ENCODE results near the gene SDC3.

SDC3 gene

GRCh38 chr1:30905403-30905802 lies 3.2 kb downstream of the SDC3 start:
- TF ChIP-seq TAF1 (IDR thresholded peaks at IDR 0.05; ENCODE audit: borderline replicate concordance, insufficient read depth, low read length) (no peak), POLR2AphosphoS5 (IDR thresholded peaks at IDR 0.05; ENCODE audit: low read depth, low read length) (no peak), REST (IDR thresholded peaks at IDR 0.05; ENCODE audit: insufficient read depth in 1 of 2, low read depth in 2 of 2, low read length in 2 of 2) (no peak), FOXP2 (optimal IDR thresholded peaks at IDR 0.05; ENCODE audit: borderline replicate concordance, extremely low read depth, extremely low read length, insufficient read depth) (no peak), SIN3A (IDR thresholded peaks at IDR 0.05; ENCODE audit: borderline replicate concordance, insufficient read depth, low read length) (no peak)

- TF ChIP-seq POLR2AphosphoS5 (IDR thresholded peaks at IDR 0.05; ENCODE audit: low read depth, low read length) (no peak), FOXP2 (optimal IDR thresholded peaks at IDR 0.05; ENCODE audit: borderline replicate concordance, extremely low read depth, extremely low read length, insufficient read depth) (no peak), TAF1 (IDR thresholded peaks at IDR 0.05; ENCODE audit: borderline replicate concordance, insufficient read depth, low read length) (no peak), REST (IDR thresholded peaks at IDR 0.05; ENCODE audit: insufficient read depth in 1 of 2, low read depth in 2 of 2, low read length in 2 of 2) (no peak), SIN3A (IDR thresholded peaks at IDR 0.05; ENCODE audit: borderline replicate concordance, insufficient read depth, low read length) (no peak)
Observed at GRCh38 chr1:30904962-30905335, 3.6 kb downstream of the SDC3 start.

GRCh38 chr1:30904191-30904961 lies 4.2 kb downstream of the SDC3 start:
- no peak for TF ChIP-seq FOXP2 (optimal IDR thresholded peaks at IDR 0.05; ENCODE audit: borderline replicate concordance, extremely low read depth, extremely low read length, insufficient read depth)
- TF ChIP-seq TAF1 (IDR thresholded peaks at IDR 0.05; ENCODE audit: borderline replicate concordance, insufficient read depth, low read length) = no peak
- no peak for TF ChIP-seq REST (IDR thresholded peaks at IDR 0.05; ENCODE audit: insufficient read depth in 1 of 2, low read depth in 2 of 2, low read length in 2 of 2)
- no peak for TF ChIP-seq SIN3A (IDR thresholded peaks at IDR 0.05; ENCODE audit: borderline replicate concordance, insufficient read depth, low read length)
- no peak for TF ChIP-seq POLR2AphosphoS5 (IDR thresholded peaks at IDR 0.05; ENCODE audit: low read depth, low read length)

GRCh38 chr1:30903343-30904034 lies 5.1 kb downstream of the SDC3 start:
- TF ChIP-seq POLR2AphosphoS5 (IDR thresholded peaks at IDR 0.05; ENCODE audit: low read depth, low read length) = no peak
- TF ChIP-seq FOXP2 (optimal IDR thresholded peaks at IDR 0.05; ENCODE audit: borderline replicate concordance, extremely low read depth, extremely low read length, insufficient read depth) = no peak
- TF ChIP-seq REST (IDR thresholded peaks at IDR 0.05; ENCODE audit: insufficient read depth in 1 of 2, low read depth in 2 of 2, low read length in 2 of 2) = no peak
- TF ChIP-seq TAF1 (IDR thresholded peaks at IDR 0.05; ENCODE audit: borderline replicate concordance, insufficient read depth, low read length) = no peak

Measured in PFSK-1 (cell line).